ENCODE results near the gene ST7. TPM values are rescaled to one million over a fixed set of nuclear protein-coding genes. Genes with fewer than 3 reads are reported as not detected.
"Not testable (repeated sequence)": the region's sequence is repeated elsewhere in the genome, so short reads cannot be mapped to it uniquely, and the experiment has no call there.

Gene ST7
- total RNA-seq, 4 donors from 2014 or later, result 13.5 to 24.9 (median 18.6) TPM

GRCh38 chr7:117025891-117026290, 72.6 kb downstream of the ST7 start:
- TF ChIP-seq CTCF (IDR thresholded peaks at IDR 0.05) (no peak), EP300 (IDR thresholded peaks at IDR 0.05) (no peak), POLR2A (IDR thresholded peaks at IDR 0.05) (no peak)
- peaks cover 0 to 11% (median 0%) of the 10 kb centered on the region in 4 donors for H3K4me1 ChIP-seq
- no peak for DNase-seq (ENCODE audit: low spot score in 2 of 2)
- no peak overlapping the region for H3K4me3 ChIP-seq
- no peak overlapping the region for H3K27ac ChIP-seq
- H3K9me3 ChIP-seq, result peaks cover 0 to 13% (median 2%) of the 10 kb centered on the region in 4 donors
- H3K27me3 ChIP-seq, result no peaks in the 10 kb centered on the region
- no peaks in the 10 kb centered on the region for H3K36me3 ChIP-seq

- H3K36me3 ChIP-seq; H3K27me3 ChIP-seq; DNase-seq (ENCODE audit: low spot score in 2 of 2); H3K27ac ChIP-seq; H3K4me3 ChIP-seq: not testable (repeated sequence)
- H3K4me1 ChIP-seq, result peaks cover 0 to 10% (median 0%) of the 10 kb centered on the region in 4 donors
- WGBS, 2 donors, result 97 to 100% methylated on average over 1 of the region's 1 CpG
- peaks cover 0 to 13% (median 2%) of the 10 kb centered on the region in 4 donors for H3K9me3 ChIP-seq
These were observed 77.0 kb downstream of the ST7 start for GRCh38 chr7:117030346-117030745.

- not testable (repeated sequence) for H3K27me3 ChIP-seq; DNase-seq (ENCODE audit: low spot score in 2 of 2); H3K4me3 ChIP-seq; H3K36me3 ChIP-seq; H3K27ac ChIP-seq
- peaks cover 0 to 11% (median 0%) of the 10 kb centered on the region in 4 donors for H3K4me1 ChIP-seq
- peaks cover 0 to 13% (median 2%) of the 10 kb centered on the region in 4 donors for H3K9me3 ChIP-seq
- 0% methylated on average over 1 of the region's 1 CpG for WGBS, 2 donors
These were observed 77.5 kb downstream of the ST7 start for GRCh38 chr7:117030793-117031192.

- Histone ChIP-seq H3K36me3 (no peaks in the 10 kb centered on the region), H3K27ac (no peak overlapping the region), H3K4me1 (peaks cover 0 to 8% (median 0%) of the 10 kb centered on the region in 4 donors), H3K9me3 (peaks cover 0 to 13% (median 2%) of the 10 kb centered on the region in 4 donors), H3K27me3 (no peaks in the 10 kb centered on the region), H3K4me3 (no peak overlapping the region)
- DNase-seq (ENCODE audit: low spot score in 2 of 2), result no peak
- 96% methylated on average over 1 of the region's 1 CpG for WGBS, 2 donors
- TF ChIP-seq CTCF (IDR thresholded peaks at IDR 0.05), result no peak
- no peak for TF ChIP-seq EP300 (IDR thresholded peaks at IDR 0.05)
- no peak for TF ChIP-seq POLR2A (IDR thresholded peaks at IDR 0.05)
These were observed 79.5 kb downstream of the ST7 start for GRCh38 chr7:117032810-117033209.

GRCh38 chr7:117034851-117035464, 81.7 kb downstream of the ST7 start:
- Histone ChIP-seq H3K36me3 (no peaks in the 10 kb centered on the region), H3K27ac (no peak overlapping the region), H3K27me3 (no peaks in the 10 kb centered on the region), H3K4me1 (peaks cover 0 to 8% (median 0%) of the 10 kb centered on the region in 4 donors), H3K9me3 (peaks cover 0 to 2% (median 0%) of the 10 kb centered on the region in 4 donors), H3K4me3 (no peak overlapping the region)
- TF ChIP-seq POLR2A (IDR thresholded peaks at IDR 0.05) (no peak), CTCF (IDR thresholded peaks at IDR 0.05) (no peak), EP300 (IDR thresholded peaks at IDR 0.05) (no peak)
- WGBS, 2 donors, result 50 to 54% methylated on average over 3 of the region's 3 CpGs
- DNase-seq (ENCODE audit: low spot score in 2 of 2), result no peak

- WGBS, 2 donors, result 96 to 98% methylated on average over 1 of the region's 1 CpG
- TF ChIP-seq CTCF (IDR thresholded peaks at IDR 0.05) (no peak), POLR2A (IDR thresholded peaks at IDR 0.05) (no peak), EP300 (IDR thresholded peaks at IDR 0.05) (no peak)
- DNase-seq (ENCODE audit: low spot score in 2 of 2), result no peak
These were observed 82.2 kb downstream of the ST7 start for GRCh38 chr7:117035465-117035862.

More at GRCh38 chr7:117035465-117035862, 82.2 kb downstream of the ST7 start:
- Histone ChIP-seq H3K27me3 (no peaks in the 10 kb centered on the region), H3K4me1 (peaks cover 0 to 8% (median 0%) of the 10 kb centered on the region in 4 donors), H3K36me3 (no peaks in the 10 kb centered on the region), H3K4me3 (no peak overlapping the region), H3K27ac (no peak overlapping the region), H3K9me3 (no peaks in the 10 kb centered on the region)

Measured in tibial nerve (tissue), 4 donors.